K562 (cell line): ENCODE data around the gene MROH8. TPM values are rescaled to one million over a fixed set of nuclear protein-coding genes. Genes with fewer than 3 reads are reported as not detected.

Experiments used
- ATAC-seq: fragments of 200-7000 bp; cut with Tn5 transposase; 3 replicates; pipeline ENCODE4 v1.9.1; 2020; ENCODE audit warnings: moderate library complexity
- BruUV-seq: library from RNA; stranded (reverse); fragments of 400-500 nt; replicated peaks from 2 replicates; lab custom pipeline; 2021; lab: Mats Ljungman, UMichigan
- CTCF ChIA-PET: fragments of 300-600 bp; formaldehyde crosslinking; extraction: SDS; loops from one replicate; lab custom pipeline; 2021; ENCODE audit warnings: low intra/inter-chr PET ratio; lab: Yijun Ruan, JAX
- POLR2A ChIA-PET: fragments of 300-600, 350-650 bp; sonication (Branson Sonifier 250); formaldehyde crosslinking; extraction: SDS; loops from one replicate; lab custom pipeline; 2021; ENCODE audit warnings: antibody characterized with exemption, inconsistent platforms; lab: Yijun Ruan, JAX
- DNase-seq, 4 experiments: peaks; one replicate each; pipeline versions ENCODE4 v3.0.0 to v3.0.0-alpha.2; 2011 to 2018; ENCODE audit warnings: low spot score in 3 of 4, mixed read lengths in 3 of 4; ENCODE audit errors: extremely low read depth in 1 of 4
- FAIRE-seq: peaks from 2 replicates; lab custom pipeline; 2011; peaks lifted over from hg19 to GRCh38; lab: Jason Lieb, UNC
- H2AFZ ChIP-seq: 2 replicates; pipeline ENCODE4 v1.6.0; 2011; ENCODE audit warnings: low read depth, low read length, control low read depth, inconsistent platforms
- H3K27ac ChIP-seq: fragments of 200-600 bp; 3 replicates; pipeline ENCODE4 v1.8.0; 2011; ENCODE audit warnings: low read depth, mild to moderate bottlenecking, control low read depth, inconsistent platforms, low read length, moderate library complexity, mixed read lengths; ENCODE audit errors: extremely low read depth
- H3K27me3 ChIP-seq, 2 experiments: fragments of 300-600 bp in 1 of 2; 2 replicates in 1 of 2; 3 replicates in 1 of 2; pipeline versions ENCODE4 v1.6.0 to v1.8.0; 2011; ENCODE audit warnings: inconsistent platforms in 2 of 2, low read length in 2 of 2, mild to moderate bottlenecking in 1 of 2, mixed read lengths in 1 of 2, moderate library complexity in 1 of 2; ENCODE audit not compliant: control insufficient read depth in 2 of 2, insufficient read depth in 2 of 2
- H3K36me3 ChIP-seq: fragments of 300-600 bp; 3 replicates; pipeline ENCODE4 v1.8.0; 2011; ENCODE audit warnings: mild to moderate bottlenecking, low read length, inconsistent platforms; ENCODE audit not compliant: control insufficient read depth, insufficient read depth
- H3K4me1 ChIP-seq, 2 experiments: fragments of 200-600 bp in 1 of 2; replicated peaks in 1 of 2; 2 replicates in 1 of 2; 3 replicates in 1 of 2; pipeline versions ENCODE4 v1.5.1 to v1.8.0; 2011; ENCODE audit warnings: inconsistent platforms in 2 of 2, low read length in 2 of 2, mild to moderate bottlenecking in 1 of 2, mixed read lengths in 1 of 2, moderate library complexity in 1 of 2; ENCODE audit not compliant: control insufficient read depth in 2 of 2, insufficient read depth in 2 of 2
- H3K4me2 ChIP-seq: 2 replicates; pipeline ENCODE4 v1.6.1; 2011; ENCODE audit warnings: low read length, control low read depth, inconsistent platforms, mixed read lengths; ENCODE audit not compliant: insufficient read depth
- H3K4me3 ChIP-seq: fragments of 200-600 bp; sonication (generic), shearing (Covaris generic); 2 replicates; pipeline ENCODE4 v1.5.1; 2016; ENCODE audit warnings: control low read depth, inconsistent platforms
- H3K79me2 ChIP-seq: fragments of 200-600 bp; 3 replicates; pipeline ENCODE4 v1.8.0; 2011; ENCODE audit warnings: low read length, inconsistent platforms; ENCODE audit not compliant: control insufficient read depth, insufficient read depth
- H3K9ac ChIP-seq, 2 experiments: 2 replicates each; pipeline versions ENCODE4 v1.6.0 to v1.6.1; 2011; ENCODE audit warnings: low read depth in 2 of 2, low read length in 2 of 2, control low read depth in 1 of 2, inconsistent platforms in 1 of 2, mild to moderate bottlenecking in 1 of 2, mixed read lengths in 1 of 2; ENCODE audit not compliant: insufficient read depth in 1 of 2
- H3K9me1 ChIP-seq: one replicate; pipeline ENCODE4 v1.6.0; 2011; ENCODE audit warnings: inconsistent platforms, mild to moderate bottlenecking, low read length, moderate library complexity; ENCODE audit not compliant: control insufficient read depth, insufficient read depth
- H3K9me3 ChIP-seq: replicated peaks from 2 replicates; pipeline ENCODE4 v1.5.1; 2011; ENCODE audit warnings: low read depth, low read length, inconsistent platforms; ENCODE audit not compliant: control insufficient read depth, insufficient read depth
- H4K20me1 ChIP-seq: replicated peaks from 2 replicates; pipeline ENCODE4 v1.6.1; 2011; ENCODE audit warnings: low read length, inconsistent platforms, mixed read lengths; ENCODE audit not compliant: control insufficient read depth, insufficient read depth
- BMI1 ChIP-seq: fragments of 150-350 bp; IDR thresholded peaks from 2 replicates; pipeline ENCODE4 v1.6.1; 2014; ENCODE audit warnings: low read length
- CTBP1 ChIP-seq: fragments of 450-650 bp; IDR thresholded peaks from 2 replicates; pipeline ENCODE4 v1.6.1; 2016; ENCODE audit warnings: borderline replicate concordance
- DPF2 ChIP-seq: fragments of 450-650 bp; IDR thresholded peaks from 2 replicates; pipeline ENCODE4 v1.6.1; 2016
- MAFK ChIP-seq: IDR thresholded peaks from 2 replicates; pipeline ENCODE4 v1.6.1; 2011; ENCODE audit warnings: low read length, improper control_type of control experiment
- PCBP1 ChIP-seq: fragments of 200-400 bp; formaldehyde crosslinking; IDR thresholded peaks from 2 replicates; pipeline ENCODE4 v1.6.1; 2018; ENCODE audit warnings: mild to moderate bottlenecking, low read depth, low read length; ENCODE audit not compliant: poor library complexity, severe bottlenecking
- PCBP2 ChIP-seq: fragments of 200-400 bp; formaldehyde crosslinking; IDR thresholded peaks from 2 replicates; pipeline ENCODE4 v1.6.1; 2018; ENCODE audit warnings: low read length, low read depth, mild to moderate bottlenecking, moderate library complexity; ENCODE audit not compliant: poor library complexity, severe bottlenecking
- PHF8 ChIP-seq: fragments of 200-600 bp; sonication (generic); IDR thresholded peaks from 2 replicates; pipeline ENCODE4 v1.6.1; 2012; ENCODE audit warnings: mixed run types, mild to moderate bottlenecking, inconsistent platforms, low read length, moderate library complexity, borderline replicate concordance
- PML ChIP-seq: IDR thresholded peaks from 2 replicates; pipeline ENCODE4 v1.6.1; 2012; ENCODE audit warnings: low read length, inconsistent platforms
- PREB ChIP-seq: sonication (generic); formaldehyde crosslinking; IDR thresholded peaks from 2 replicates; pipeline ENCODE4 v1.8.1; 2023; ENCODE audit warnings: mild to moderate bottlenecking, missing genetic modification reagents
- RB1 ChIP-seq: fragments of 450-650 bp; IDR thresholded peaks from 2 replicates; pipeline ENCODE4 v1.6.1; 2017; ENCODE audit warnings: low read depth, mild to moderate bottlenecking
- SRSF9 ChIP-seq: fragments of 200-400 bp; formaldehyde crosslinking; IDR thresholded peaks from 2 replicates; pipeline ENCODE4 v1.6.1; 2017; ENCODE audit warnings: low read depth, low read length, borderline replicate concordance
- ZKSCAN1 ChIP-seq: fragments of 150-350 bp; IDR thresholded peaks from 2 replicates; pipeline ENCODE4 v1.6.1; 2016; ENCODE audit warnings: low read depth, low read length
- ZKSCAN3 ChIP-seq: fragments of 250-450 bp; sonication (Bioruptor Pico); IDR thresholded peaks from 2 replicates; pipeline ENCODE4 v1.4.0; 2020
- WGBS: fragments of 100-300 bp; shearing (Covaris generic); methylation state at CpG from one replicate; pipeline ENCODE4 v1.1.6; 2016; ENCODE audit warnings: low coverage, mixed read lengths; ENCODE audit not compliant: insufficient coverage; ENCODE audit errors: missing lambda C conversion rate; 5-methylcytosine and 5-hydroxymethylcytosine counted together
- in situ Hi-C: fragments of 300-500 bp; cut with MboI; formaldehyde crosslinking; loops from 4 replicates; pipeline ENCODE4 v1.15.0; 2018; ENCODE audit warnings: inconsistent platforms, mixed read lengths
- intact Hi-C: fragments of 100-400 bp; cut with micrococcal nuclease; formaldehyde crosslinking; loops from 2 replicates; pipeline ENCODE4 v1.14.2; 2022
- polyA plus RNA-seq, 8 experiments: library from polyadenylated mRNA; depleted of rRNA in 4 of 8; stranded (reverse) in 5 of 8; unstranded in 3 of 8; fragments of >200 nt; fragmentation: Nextera tagmentation in 2 of 8; fragmentation: Illumina TruSeq in 1 of 8; extraction: Ambion mirVana in 2 of 8; extraction: Trizol in 1 of 8; gene quantifications; 2 replicates each; pipeline versions ENCODE4 v1.2.1 to v1.2.3, GENCODE V29; 2011 to 2014; ENCODE audit warnings: inconsistent platforms in 1 of 8, missing spikeins in 1 of 8
- total RNA-seq, 7 experiments: library from RNA; depleted of rRNA in 6 of 7; stranded (reverse); fragments of >200 nt in 6 of 7; fragmentation: Illumina TruSeq in 2 of 7; extraction: Trizol in 2 of 7; gene quantifications; 2 replicates each; pipeline versions ENCODE4 v1.2.1 to v1.2.3, GENCODE V29; 2011 to 2021; ENCODE audit warnings: low replicate concordance in 1 of 7
- TF ChIP-seq, protein P1 (sequence below): sonication (generic); formaldehyde crosslinking; IDR thresholded peaks from 2 replicates; pipeline ENCODE4 v1.4.0; 2020; ENCODE audit warnings: mild to moderate bottlenecking, missing genetic modification reagents
- TF ChIP-seq, protein P2 (sequence below): fragments of 450-650 bp; IDR thresholded peaks from 2 replicates; pipeline ENCODE4 v1.6.1; 2016

MROH8 gene
- total and polyA plus RNA-seq, 9 of the 15 experiments (the other 6 are each of a cell fraction or from before 2014, with no cell fraction given) = 0.21 to 1.5 (median 0.78) TPM

DNA sequence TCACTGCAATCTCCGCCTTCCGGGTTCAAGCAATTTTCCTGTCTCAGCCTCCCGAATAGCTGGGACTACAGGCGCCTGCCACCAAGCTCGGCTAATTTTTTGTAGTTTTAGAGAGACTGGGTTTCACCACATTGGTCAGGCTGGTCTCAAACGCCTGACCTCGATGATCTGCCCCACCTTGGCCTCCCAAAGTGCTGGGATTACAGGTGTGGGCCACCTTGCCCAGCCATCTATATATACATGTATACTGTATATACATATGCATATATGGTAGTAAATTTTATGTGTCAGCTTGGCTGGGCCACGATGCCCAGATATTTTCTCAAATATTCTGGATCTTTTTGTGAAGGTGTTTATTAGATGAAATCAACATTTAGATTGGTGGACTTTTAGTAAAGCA is 102.3 kb downstream of the MROH8 start (continued):
- TF ChIP-seq, protein P1, sequence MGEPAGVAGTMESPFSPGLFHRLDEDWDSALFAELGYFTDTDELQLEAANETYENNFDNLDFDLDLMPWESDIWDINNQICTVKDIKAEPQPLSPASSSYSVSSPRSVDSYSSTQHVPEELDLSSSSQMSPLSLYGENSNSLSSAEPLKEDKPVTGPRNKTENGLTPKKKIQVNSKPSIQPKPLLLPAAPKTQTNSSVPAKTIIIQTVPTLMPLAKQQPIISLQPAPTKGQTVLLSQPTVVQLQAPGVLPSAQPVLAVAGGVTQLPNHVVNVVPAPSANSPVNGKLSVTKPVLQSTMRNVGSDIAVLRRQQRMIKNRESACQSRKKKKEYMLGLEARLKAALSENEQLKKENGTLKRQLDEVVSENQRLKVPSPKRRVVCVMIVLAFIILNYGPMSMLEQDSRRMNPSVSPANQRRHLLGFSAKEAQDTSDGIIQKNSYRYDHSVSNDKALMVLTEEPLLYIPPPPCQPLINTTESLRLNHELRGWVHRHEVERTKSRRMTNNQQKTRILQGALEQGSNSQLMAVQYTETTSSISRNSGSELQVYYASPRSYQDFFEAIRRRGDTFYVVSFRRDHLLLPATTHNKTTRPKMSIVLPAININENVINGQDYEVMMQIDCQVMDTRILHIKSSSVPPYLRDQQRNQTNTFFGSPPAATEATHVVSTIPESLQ = no peak
- TF ChIP-seq BMI1 = no peak
- TF ChIP-seq ZKSCAN3 (CRISPR knock-in tag) = no peak
- TF ChIP-seq SRSF9 = no peak
- TF ChIP-seq ZKSCAN1 = no peak
- TF ChIP-seq RB1 = no peak
- no peak for TF ChIP-seq MAFK

DNA sequence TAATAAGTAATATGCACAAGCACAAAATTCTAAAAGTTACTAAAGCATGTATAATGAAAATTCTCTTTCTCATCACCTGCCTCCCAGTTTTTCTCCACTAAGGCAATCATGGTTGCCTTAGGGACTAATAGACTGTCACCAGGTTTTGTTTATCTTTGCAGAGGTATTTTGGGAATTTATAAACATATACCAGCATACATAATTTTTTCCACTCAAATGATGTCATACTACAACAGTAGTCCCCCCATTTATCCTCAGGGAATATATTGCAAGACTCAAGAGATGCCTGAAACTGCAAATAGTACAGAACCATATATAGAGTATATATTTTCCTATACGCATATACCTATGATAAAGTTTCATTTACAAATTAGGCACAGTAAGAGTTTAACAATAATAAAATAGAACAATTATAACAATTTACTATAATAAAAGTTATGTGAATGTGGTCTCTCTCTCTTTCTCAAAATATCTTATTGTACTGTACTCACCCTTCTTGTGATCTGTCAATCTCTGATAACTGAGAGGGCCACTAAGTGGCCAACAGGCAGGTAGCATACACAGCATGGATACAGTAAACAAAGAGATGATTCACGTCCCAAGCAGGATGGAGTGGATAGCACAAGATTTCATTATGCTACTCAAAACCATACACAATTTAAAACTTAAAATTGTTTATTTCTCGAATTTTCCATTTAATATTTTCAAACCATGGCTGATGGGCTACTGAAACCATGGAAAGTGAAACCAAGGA is 103.2 kb downstream of the MROH8 start:
- FAIRE-seq (no peak), ATAC-seq (peak; percentile 57; the same call in 1 of the 3 replicates)

More for the DNA sequence above, 103.2 kb downstream of the MROH8 start:
- Histone ChIP-seq H3K9ac (no peak overlapping the region), H3K79me2 (peaks cover 72% of the 10 kb centered on the region)
- TF ChIP-seq PHF8 (no peak), DPF2 (no peak), PCBP1 (no peak), PREB (no peak), PCBP2 (no peak), CTBP1 (no peak), PML (no peak)
- TF ChIP-seq, protein P2, sequence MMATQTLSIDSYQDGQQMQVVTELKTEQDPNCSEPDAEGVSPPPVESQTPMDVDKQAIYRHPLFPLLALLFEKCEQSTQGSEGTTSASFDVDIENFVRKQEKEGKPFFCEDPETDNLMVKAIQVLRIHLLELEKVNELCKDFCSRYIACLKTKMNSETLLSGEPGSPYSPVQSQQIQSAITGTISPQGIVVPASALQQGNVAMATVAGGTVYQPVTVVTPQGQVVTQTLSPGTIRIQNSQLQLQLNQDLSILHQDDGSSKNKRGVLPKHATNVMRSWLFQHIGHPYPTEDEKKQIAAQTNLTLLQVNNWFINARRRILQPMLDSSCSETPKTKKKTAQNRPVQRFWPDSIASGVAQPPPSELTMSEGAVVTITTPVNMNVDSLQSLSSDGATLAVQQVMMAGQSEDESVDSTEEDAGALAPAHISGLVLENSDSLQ = peak; percentile 18; the same call in 1 of the 2 replicates
- TF ChIP-seq, all 486 proteins: peak for 1
- H4K20me1 ChIP-seq = no peaks in the 10 kb centered on the region; the same call in 1 of the 2 replicates
- H2AFZ ChIP-seq = no peak overlapping the region
- H3K27ac ChIP-seq = no peak overlapping the region
- no TSS peak for BruUV-seq
- CTCF ChIA-PET = no interaction called here
- H3K36me3 ChIP-seq = peaks cover 47% of the 10 kb centered on the region; the same call in 1 of the 3 replicates
- in situ Hi-C loops = no loop called here
- H3K4me2 ChIP-seq = no peak overlapping the region
- DNase-seq = no peak
- H3K4me3 ChIP-seq = no peak overlapping the region
- H3K9me3 ChIP-seq = 0 out of 2 replicates have a peak, but pooled peaks cover 4% of the 10 kb centered on the region
- no peaks in the 10 kb centered on the region for H3K9me1 ChIP-seq
- 59% methylated on average over 3 of the region's 3 CpGs for WGBS
- POLR2A ChIA-PET = no interaction called here
- intact Hi-C loops = no loop called here
- H3K4me1 ChIP-seq = peaks cover 0 to 4% of the 10 kb centered on the region in 2 experiments; a peak in 2 of 5 replicates
- no peaks in the 10 kb centered on the region for H3K27me3 ChIP-seq
